HFFc6 (cell line): ENCODE results near the gene CEP250. TPM values are rescaled to one million over a fixed set of nuclear protein-coding genes. Genes with fewer than 3 reads are reported as not detected.

Experiments
- DNase-seq: peaks from one replicate; pipeline ENCODE4 v3.0.0-alpha.2; 2018
- H3K27ac Mint-ChIP-seq: 2 replicates; pipeline ENCODE4 v1.8.0; 2020; ENCODE audit warnings: mild to moderate bottlenecking, mixed read lengths
- H3K27me3 Mint-ChIP-seq: 2 replicates; pipeline ENCODE4 v1.8.0; 2021; ENCODE audit warnings: mild to moderate bottlenecking, moderate library complexity, mixed read lengths; ENCODE audit not compliant: insufficient read depth
- H3K36me3 Mint-ChIP-seq: 2 replicates; pipeline ENCODE4 v1.8.0; 2021; ENCODE audit warnings: low read depth, mixed read lengths
- H3K4me1 Mint-ChIP-seq: 2 replicates; pipeline ENCODE4 v1.8.0; 2020; ENCODE audit warnings: low read depth, mixed read lengths
- H3K4me3 Mint-ChIP-seq: 2 replicates; pipeline ENCODE4 v1.8.0; 2020; ENCODE audit warnings: mild to moderate bottlenecking, moderate library complexity, mixed read lengths
- H3K9me3 Mint-ChIP-seq: 2 replicates; pipeline ENCODE4 v1.8.0; 2020; ENCODE audit warnings: mild to moderate bottlenecking, mixed read lengths
- total RNA-seq, 6 experiments: library from RNA; stranded (reverse); fragmentation: NEBNext Ultra II Directional; extraction: Animal tissue kit (Norgen Biotek cat#: 25700); gene quantifications; 2 replicates in 1 of 6; 3 replicates in 5 of 6; pipeline ENCODE4 v1.2.3, GENCODE V29; 2021
- TF ChIP-seq, protein P1 (sequence below): fragments of 200-600 bp; sonication (generic); IDR thresholded peaks from 2 replicates; pipeline ENCODE4 v1.5.0; 2021; ENCODE audit warnings: antibody characterized with exemption, mild to moderate bottlenecking

CEP250 gene
- total RNA-seq, 6 experiments from 2014 or later, result 18.3 to 26.3 (median 22.9) TPM

DNA sequence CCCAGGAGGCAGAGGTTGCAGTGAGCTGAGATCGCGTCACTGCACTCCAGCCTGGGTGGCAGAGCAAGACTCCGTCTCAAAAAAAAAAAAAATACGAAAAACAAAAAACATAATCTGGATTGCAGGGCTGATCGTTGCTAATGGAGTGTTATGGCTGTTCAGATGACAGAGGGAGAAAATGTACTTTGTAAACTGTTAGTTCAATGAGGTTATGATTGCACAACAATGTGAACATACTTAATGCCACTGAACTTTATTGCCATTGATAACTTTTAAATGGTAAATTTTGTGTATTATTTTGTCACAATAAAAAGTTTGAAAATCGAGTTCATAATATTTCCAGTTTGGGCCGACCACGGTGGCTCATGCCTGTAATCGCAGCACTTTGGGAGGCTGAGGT lies 63.6 kb downstream of the CEP250 start:
- Mint-ChIP-seq H3K27me3 (peaks cover 4% of the 10 kb centered on the region), H3K36me3 (no peaks in the 10 kb centered on the region; the same call in 1 of the 2 replicates), H3K9me3 (no peaks in the 10 kb centered on the region), H3K27ac (no peak overlapping the region), H3K4me3 (no peak overlapping the region), H3K4me1 (peaks cover 20% of the 10 kb centered on the region)
- DNase-seq, result no peak
- TF ChIP-seq, protein P1, sequence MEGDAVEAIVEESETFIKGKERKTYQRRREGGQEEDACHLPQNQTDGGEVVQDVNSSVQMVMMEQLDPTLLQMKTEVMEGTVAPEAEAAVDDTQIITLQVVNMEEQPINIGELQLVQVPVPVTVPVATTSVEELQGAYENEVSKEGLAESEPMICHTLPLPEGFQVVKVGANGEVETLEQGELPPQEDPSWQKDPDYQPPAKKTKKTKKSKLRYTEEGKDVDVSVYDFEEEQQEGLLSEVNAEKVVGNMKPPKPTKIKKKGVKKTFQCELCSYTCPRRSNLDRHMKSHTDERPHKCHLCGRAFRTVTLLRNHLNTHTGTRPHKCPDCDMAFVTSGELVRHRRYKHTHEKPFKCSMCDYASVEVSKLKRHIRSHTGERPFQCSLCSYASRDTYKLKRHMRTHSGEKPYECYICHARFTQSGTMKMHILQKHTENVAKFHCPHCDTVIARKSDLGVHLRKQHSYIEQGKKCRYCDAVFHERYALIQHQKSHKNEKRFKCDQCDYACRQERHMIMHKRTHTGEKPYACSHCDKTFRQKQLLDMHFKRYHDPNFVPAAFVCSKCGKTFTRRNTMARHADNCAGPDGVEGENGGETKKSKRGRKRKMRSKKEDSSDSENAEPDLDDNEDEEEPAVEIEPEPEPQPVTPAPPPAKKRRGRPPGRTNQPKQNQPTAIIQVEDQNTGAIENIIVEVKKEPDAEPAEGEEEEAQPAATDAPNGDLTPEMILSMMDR, result no peak

DNA sequence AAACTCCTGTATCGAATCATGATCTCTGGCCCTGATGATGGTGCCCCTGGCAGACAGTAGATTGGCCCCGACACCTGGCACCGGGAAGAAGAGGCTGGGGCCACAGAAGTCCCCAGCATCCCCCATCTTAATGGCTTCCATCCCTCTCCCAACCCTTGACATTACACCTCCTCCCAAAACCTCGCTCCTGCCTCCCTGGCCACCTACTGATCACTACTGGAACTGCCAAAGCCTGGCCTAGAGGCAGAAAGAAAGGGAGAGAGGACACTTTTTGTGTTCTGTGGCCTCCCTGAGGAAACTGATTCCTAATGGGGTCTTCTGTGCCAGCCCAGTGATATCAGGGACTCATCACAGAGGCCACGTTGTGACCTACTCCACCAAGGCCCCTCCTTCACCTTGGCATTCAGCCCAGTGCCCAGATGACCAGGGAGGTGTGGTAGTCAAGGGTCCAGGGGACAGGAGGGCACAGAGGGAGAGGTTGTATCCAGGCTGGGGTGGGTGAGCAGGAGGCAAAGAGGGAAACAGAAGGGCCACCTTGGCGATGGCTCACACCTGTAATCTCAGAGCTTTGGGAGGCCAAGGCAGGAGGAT lies 68.0 kb downstream of the CEP250 start:
- TF ChIP-seq, protein P1, result peak; percentile 74
- H3K27ac Mint-ChIP-seq, result no peak overlapping the region
- H3K4me3 Mint-ChIP-seq, result no peak overlapping the region
- no peaks in the 10 kb centered on the region for H3K36me3 Mint-ChIP-seq
- peaks cover 7% of the 10 kb centered on the region for H3K27me3 Mint-ChIP-seq
- H3K9me3 Mint-ChIP-seq, result no peaks in the 10 kb centered on the region
- no peaks in the 10 kb centered on the region for H3K4me1 Mint-ChIP-seq
- DNase-seq, result peak; percentile 16

DNA sequence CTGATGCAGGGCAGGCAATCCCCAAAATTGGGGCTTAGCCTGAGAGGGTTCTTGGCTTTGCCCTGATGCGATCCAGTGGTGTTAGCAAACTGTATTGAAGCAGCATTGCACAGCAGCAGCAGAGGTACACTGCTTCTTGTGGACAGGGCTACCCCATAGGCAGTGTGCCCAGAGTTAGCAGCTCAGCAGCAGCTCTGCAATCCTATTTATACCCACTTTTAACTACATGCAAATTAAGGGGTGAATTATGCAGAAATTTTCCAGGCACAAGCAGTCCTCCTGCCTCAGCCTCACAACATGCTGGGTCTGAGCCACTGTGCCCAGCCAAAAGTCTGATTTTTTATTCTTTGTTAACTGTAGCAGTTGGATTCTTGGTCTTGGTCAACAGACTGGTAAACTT lies 70.2 kb downstream of the CEP250 start:
- Mint-ChIP-seq H3K9me3 (no peaks in the 10 kb centered on the region), H3K27me3 (peaks cover 11% of the 10 kb centered on the region), H3K36me3 (no peaks in the 10 kb centered on the region), H3K4me1 (no peaks in the 10 kb centered on the region), H3K4me3 (no peak overlapping the region), H3K27ac (no peak overlapping the region)
- no peak for DNase-seq
- TF ChIP-seq, protein P1, result no peak

DNA sequence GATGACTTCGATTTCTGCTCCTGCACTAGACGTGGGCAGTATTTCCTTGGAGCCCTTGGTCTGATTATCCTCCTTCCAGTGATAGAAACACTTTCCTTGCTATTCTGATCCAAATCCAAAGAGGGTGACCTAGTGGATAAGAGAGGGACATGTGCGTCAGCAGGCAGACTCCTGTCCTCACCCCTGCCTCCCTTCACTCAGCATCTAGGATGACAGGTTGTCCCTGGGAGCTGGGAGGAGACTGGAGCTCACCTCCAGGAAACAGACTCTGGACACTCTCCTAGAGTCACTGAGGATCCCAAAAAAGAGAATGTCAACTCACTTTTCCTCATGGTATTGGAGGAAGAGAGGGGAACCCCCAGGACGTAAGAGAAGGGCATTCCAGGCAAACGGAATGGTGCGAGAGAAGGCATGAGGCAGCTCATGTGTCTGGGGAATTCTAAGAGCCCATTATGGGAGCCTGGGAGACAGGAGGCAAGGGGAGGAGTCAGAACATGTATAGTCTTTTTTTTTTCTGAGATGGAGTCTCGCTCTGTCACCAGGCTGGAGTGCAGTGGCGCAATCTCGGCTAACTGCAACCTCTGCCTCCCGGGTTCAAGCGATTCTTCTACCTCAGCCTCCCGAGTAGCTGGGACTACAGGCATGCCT lies 71.8 kb downstream of the CEP250 start:
- Mint-ChIP-seq H3K4me3 (no peak overlapping the region), H3K36me3 (no peaks in the 10 kb centered on the region), H3K27me3 (peaks cover 11% of the 10 kb centered on the region), H3K27ac (no peak overlapping the region), H3K4me1 (no peaks in the 10 kb centered on the region), H3K9me3 (no peaks in the 10 kb centered on the region)
- no peak for DNase-seq
- TF ChIP-seq, protein P1, result no peak

DNA sequence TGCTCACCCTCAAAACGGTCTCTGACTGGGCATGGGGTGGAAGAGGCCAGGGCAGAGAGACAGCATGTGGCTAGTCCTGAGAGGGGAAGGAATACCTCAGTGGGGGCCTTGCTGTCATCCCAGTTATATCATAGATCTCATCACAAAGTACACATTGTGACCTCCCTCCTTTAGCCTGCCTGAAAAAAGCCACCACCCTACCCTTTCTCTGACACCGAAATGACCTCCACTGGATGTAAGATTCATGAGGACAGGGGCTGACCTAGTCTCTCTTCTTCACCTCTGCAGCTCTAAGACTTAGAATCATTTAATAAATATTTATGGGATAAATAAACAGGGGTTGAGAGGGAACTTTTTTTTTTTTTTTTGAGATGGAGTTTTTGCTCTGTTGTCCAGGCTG lies 74.2 kb downstream of the CEP250 start, which contains the start of gene C20orf173:
Gene C20orf173 (minus strand): TSS at position 101 of the 400 bp plus-strand sequence. CDS start 279 bp downstream, outside the sequence.
- Mint-ChIP-seq H3K27me3 (peaks cover 7% of the 10 kb centered on the region), H3K4me3 (no peak within 1 kb of the TSS), H3K36me3 (no peaks in the 10 kb centered on the region), H3K27ac (no peak within 1 kb of the TSS), H3K9me3 (no peaks in the 10 kb centered on the region), H3K4me1 (no peaks in the 10 kb centered on the region)
- TF ChIP-seq, protein P1, result no peak
- no peak for DNase-seq
